HepG2 (cell line): ENCODE data around the gene NUDT13. TPM values are rescaled to one million over a fixed set of nuclear protein-coding genes. Genes with fewer than 3 reads are reported as not detected.

Source experiments
- ATAC-seq: fragments of 200-7000 bp; cut with Tn5 transposase; 3 replicates; pipeline ENCODE4 v1.9.1; 2020; ENCODE audit warnings: mild to moderate bottlenecking, moderate library complexity
- BruUV-seq: library from RNA; stranded (reverse); fragments of 400-500 nt; replicated peaks from 2 replicates; lab custom pipeline; 2021; lab: Mats Ljungman, UMichigan
- CTCF ChIA-PET: fragments of 300-600 bp; formaldehyde crosslinking; extraction: SDS; loops from one replicate; lab custom pipeline; 2021; ENCODE audit warnings: low total read pairs, inconsistent platforms, low intra/inter-chr PET ratio; lab: Yijun Ruan, JAX
- POLR2A ChIA-PET: fragments of 350-600 bp; sonication (Branson Sonifier 250); formaldehyde crosslinking; loops from one replicate; lab custom pipeline; 2020; ENCODE audit warnings: antibody characterized with exemption, inconsistent platforms; lab: Yijun Ruan, JAX
- DNase-seq: peaks from one replicate; pipeline ENCODE4 v3.0.0-alpha.2; 2015; ENCODE audit warnings: low spot score
- FAIRE-seq: peaks from 3 replicates; lab custom pipeline; 2011; peaks lifted over from hg19 to GRCh38; lab: Jason Lieb, UNC
- H2AFZ ChIP-seq: one replicate; pipeline ENCODE4 v1.6.1; 2011; ENCODE audit warnings: low read length, inconsistent platforms
- H3K27ac ChIP-seq: fragments of 300-600 bp; 3 replicates; pipeline ENCODE4 v1.8.0; 2011; ENCODE audit warnings: mixed run types, mild to moderate bottlenecking, mixed read lengths, low read length, inconsistent platforms; ENCODE audit not compliant: insufficient read depth; ENCODE audit errors: extremely low read length
- H3K27me3 ChIP-seq, 2 experiments: fragments of 200-600 bp in 1 of 2; 2 replicates in 1 of 2; 3 replicates in 1 of 2; pipeline versions ENCODE4 v1.6.0 to v1.8.0; 2011; ENCODE audit warnings: low read length in 2 of 2, mild to moderate bottlenecking in 2 of 2, moderate library complexity in 2 of 2, inconsistent platforms in 1 of 2; ENCODE audit not compliant: insufficient read depth in 2 of 2, control insufficient read depth in 1 of 2
- H3K36me3 ChIP-seq, 2 experiments: fragments of 200-600 bp in 1 of 2; replicated peaks in 1 of 2; 2 replicates in 1 of 2; 3 replicates in 1 of 2; pipeline versions ENCODE4 v1.5.1 to v1.8.0; 2011; ENCODE audit warnings: low read length in 2 of 2, inconsistent platforms in 1 of 2; ENCODE audit not compliant: insufficient read depth in 2 of 2, control insufficient read depth in 1 of 2
- H3K4me1 ChIP-seq: 2 replicates; pipeline ENCODE4 v1.5.1; 2012; ENCODE audit warnings: low read length, inconsistent platforms; ENCODE audit not compliant: insufficient read depth
- H3K4me2 ChIP-seq: 2 replicates; pipeline ENCODE4 v1.6.0; 2011; ENCODE audit warnings: low read depth, low read length, inconsistent platforms
- H3K4me3 ChIP-seq, 3 experiments: fragments of 200-600 bp in 1 of 3; sonication (generic), shearing (Covaris generic) in 1 of 3; replicated peaks in 1 of 3; 2 replicates each; pipeline ENCODE4 v1.5.1; 2011 to 2016; ENCODE audit warnings: low read length in 3 of 3, inconsistent platforms in 2 of 3, low read depth in 2 of 3, mild to moderate bottlenecking in 2 of 3, control low read depth in 1 of 3, mixed read lengths in 1 of 3; ENCODE audit not compliant: insufficient read depth in 1 of 3
- H3K79me2 ChIP-seq: one replicate; pipeline ENCODE4 v1.6.1; 2011; ENCODE audit warnings: low read length, inconsistent platforms; ENCODE audit not compliant: insufficient read depth
- H3K9ac ChIP-seq: 2 replicates; pipeline ENCODE4 v1.6.0; 2011; ENCODE audit warnings: mild to moderate bottlenecking, low read depth, low read length, inconsistent platforms; ENCODE audit not compliant: insufficient read depth
- H3K9me3 ChIP-seq: 2 replicates; pipeline ENCODE4 v1.5.1; 2012; ENCODE audit warnings: mild to moderate bottlenecking, low read length
- H4K20me1 ChIP-seq: 2 replicates; pipeline ENCODE4 v1.6.0; 2011; ENCODE audit warnings: inconsistent platforms, mild to moderate bottlenecking, low read length, moderate library complexity; ENCODE audit not compliant: insufficient read depth
- GFI1 ChIP-seq: sonication (generic); formaldehyde crosslinking; IDR thresholded peaks from 2 replicates; pipeline ENCODE4 v1.5.0; 2020; ENCODE audit warnings: missing genetic modification reagents, mild to moderate bottlenecking, borderline replicate concordance
- GZF1 ChIP-seq: sonication (generic); formaldehyde crosslinking; IDR thresholded peaks from 2 replicates; pipeline ENCODE4 v1.5.1; 2020; ENCODE audit warnings: mild to moderate bottlenecking, missing genetic modification reagents
- NFE2 ChIP-seq: sonication (generic); formaldehyde crosslinking; IDR thresholded peaks from 2 replicates; pipeline ENCODE4 v1.4.0; 2020; ENCODE audit warnings: missing genetic modification reagents
- RFX3 ChIP-seq: IDR thresholded peaks from 2 replicates; pipeline ENCODE4 v1.6.1; 2016; ENCODE audit warnings: missing biosample characterization, missing genetic modification reagents
- ZBTB38 ChIP-seq: sonication (generic); formaldehyde crosslinking; IDR thresholded peaks from 2 replicates; pipeline ENCODE4 v1.5.1; 2020; ENCODE audit warnings: mild to moderate bottlenecking, missing genetic modification reagents
- ZNF766 ChIP-seq: sonication (generic); formaldehyde crosslinking; IDR thresholded peaks from 2 replicates; pipeline ENCODE4 v1.5.0; 2020; ENCODE audit warnings: missing genetic modification reagents, borderline replicate concordance
- ZZZ3 ChIP-seq: sonication (generic); formaldehyde crosslinking; IDR thresholded peaks from 2 replicates; pipeline ENCODE4 v1.4.0; 2020; ENCODE audit warnings: missing genetic modification reagents, mild to moderate bottlenecking, borderline replicate concordance
- in situ Hi-C: cut with HindIII; loops from 2 replicates; pipeline ENCODE4 v1.10.0; 2017; ENCODE audit warnings: low pct_unique_long_range_greater_than_20kb; ENCODE audit not compliant: extremely low pct_ligation_motif_present
- intact Hi-C: fragments of 100-400 bp; cut with micrococcal nuclease; formaldehyde crosslinking; loops from one replicate; pipeline ENCODE4 v1.10.0; 2022; ENCODE audit not compliant: unreplicated experiment
- polyA plus RNA-seq, 8 experiments: library from polyadenylated mRNA; depleted of rRNA in 3 of 8; stranded (reverse) in 7 of 8; unstranded in 1 of 8; fragments of >200 nt; fragmentation: Illumina TruSeq in 4 of 8; extraction: Trizol in 4 of 8; gene quantifications; 2 replicates each; pipeline versions ENCODE4 v1.2.1 to v1.2.3, GENCODE V29; 2011 to 2016; ENCODE audit warnings: low read depth in 4 of 8, missing spikeins in 1 of 8, mixed read lengths in 1 of 8; ENCODE audit not compliant: insufficient read depth in 1 of 8
- total RNA-seq, 5 experiments: library from RNA; depleted of rRNA; stranded (reverse); fragments of >200 nt; fragmentation: Illumina TruSeq; extraction: Trizol; gene quantifications; 2 replicates each; pipeline ENCODE4 v1.2.3, GENCODE V29; 2016; ENCODE audit warnings: low read depth in 1 of 5
- TF ChIP-seq, protein P1 (sequence below): sonication (generic); formaldehyde crosslinking; IDR thresholded peaks from one replicate; pipeline ENCODE4 v1.5.1; 2020; ENCODE audit warnings: mild to moderate bottlenecking, missing genetic modification reagents; ENCODE audit errors: not compliant biosample characterization
- TF ChIP-seq, protein P2 (sequence below): sonication (generic); formaldehyde crosslinking; IDR thresholded peaks from 2 replicates; pipeline ENCODE4 v1.4.0; 2020; ENCODE audit warnings: missing genetic modification reagents, borderline replicate concordance

NUDT13 gene
- total and polyA plus RNA-seq, 2 of the 13 experiments (the other 11 are each of a cell fraction or from before 2014, with no cell fraction given), result 4.2 to 6.5 TPM

DNA sequence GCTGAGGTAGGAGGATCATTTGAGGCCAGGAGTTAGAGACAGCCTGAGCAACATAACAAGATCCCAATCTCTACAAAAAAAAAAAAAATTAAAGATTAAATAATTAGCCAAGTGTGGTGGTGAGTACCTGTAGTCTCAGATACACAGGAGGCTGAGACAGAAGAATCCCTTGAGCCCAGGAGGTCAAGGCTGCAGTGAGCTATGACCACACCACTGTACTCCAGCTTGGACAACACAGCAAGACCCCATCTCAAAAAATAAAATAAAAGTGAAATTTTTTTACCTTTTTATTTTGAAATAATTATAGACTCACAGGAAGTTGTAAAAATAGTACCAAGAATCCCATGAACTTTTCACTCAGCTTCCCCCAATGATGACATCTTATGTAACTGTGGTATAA is 62.6 kb downstream of the NUDT13 start:
- POLR2A ChIA-PET, result no interaction called here
- peaks cover 5% of the 10 kb centered on the region for H3K79me2 ChIP-seq
- H3K27ac ChIP-seq, result no peak overlapping the region
- no peaks in the 10 kb centered on the region for H3K36me3 ChIP-seq
- ATAC-seq (no peak), FAIRE-seq (no peak), DNase-seq (no peak)
- H3K4me2 ChIP-seq, result no peak overlapping the region
- H3K9me3 ChIP-seq, result no peaks in the 10 kb centered on the region
- no peaks in the 10 kb centered on the region for H4K20me1 ChIP-seq
- H3K4me1 ChIP-seq, result no peaks in the 10 kb centered on the region
- intact Hi-C loops (no loop called here), in situ Hi-C loops (no loop called here)
- no peak overlapping the region for H2AFZ ChIP-seq
- no peak overlapping the region for H3K9ac ChIP-seq
- H3K4me3 ChIP-seq, result no peak overlapping the region
- H3K27me3 ChIP-seq, result no peaks in the 10 kb centered on the region; a peak in 1 of 5 replicates
- no TSS peak for BruUV-seq
- CTCF ChIA-PET, result no interaction called here
- TF ChIP-seq, protein P1, sequence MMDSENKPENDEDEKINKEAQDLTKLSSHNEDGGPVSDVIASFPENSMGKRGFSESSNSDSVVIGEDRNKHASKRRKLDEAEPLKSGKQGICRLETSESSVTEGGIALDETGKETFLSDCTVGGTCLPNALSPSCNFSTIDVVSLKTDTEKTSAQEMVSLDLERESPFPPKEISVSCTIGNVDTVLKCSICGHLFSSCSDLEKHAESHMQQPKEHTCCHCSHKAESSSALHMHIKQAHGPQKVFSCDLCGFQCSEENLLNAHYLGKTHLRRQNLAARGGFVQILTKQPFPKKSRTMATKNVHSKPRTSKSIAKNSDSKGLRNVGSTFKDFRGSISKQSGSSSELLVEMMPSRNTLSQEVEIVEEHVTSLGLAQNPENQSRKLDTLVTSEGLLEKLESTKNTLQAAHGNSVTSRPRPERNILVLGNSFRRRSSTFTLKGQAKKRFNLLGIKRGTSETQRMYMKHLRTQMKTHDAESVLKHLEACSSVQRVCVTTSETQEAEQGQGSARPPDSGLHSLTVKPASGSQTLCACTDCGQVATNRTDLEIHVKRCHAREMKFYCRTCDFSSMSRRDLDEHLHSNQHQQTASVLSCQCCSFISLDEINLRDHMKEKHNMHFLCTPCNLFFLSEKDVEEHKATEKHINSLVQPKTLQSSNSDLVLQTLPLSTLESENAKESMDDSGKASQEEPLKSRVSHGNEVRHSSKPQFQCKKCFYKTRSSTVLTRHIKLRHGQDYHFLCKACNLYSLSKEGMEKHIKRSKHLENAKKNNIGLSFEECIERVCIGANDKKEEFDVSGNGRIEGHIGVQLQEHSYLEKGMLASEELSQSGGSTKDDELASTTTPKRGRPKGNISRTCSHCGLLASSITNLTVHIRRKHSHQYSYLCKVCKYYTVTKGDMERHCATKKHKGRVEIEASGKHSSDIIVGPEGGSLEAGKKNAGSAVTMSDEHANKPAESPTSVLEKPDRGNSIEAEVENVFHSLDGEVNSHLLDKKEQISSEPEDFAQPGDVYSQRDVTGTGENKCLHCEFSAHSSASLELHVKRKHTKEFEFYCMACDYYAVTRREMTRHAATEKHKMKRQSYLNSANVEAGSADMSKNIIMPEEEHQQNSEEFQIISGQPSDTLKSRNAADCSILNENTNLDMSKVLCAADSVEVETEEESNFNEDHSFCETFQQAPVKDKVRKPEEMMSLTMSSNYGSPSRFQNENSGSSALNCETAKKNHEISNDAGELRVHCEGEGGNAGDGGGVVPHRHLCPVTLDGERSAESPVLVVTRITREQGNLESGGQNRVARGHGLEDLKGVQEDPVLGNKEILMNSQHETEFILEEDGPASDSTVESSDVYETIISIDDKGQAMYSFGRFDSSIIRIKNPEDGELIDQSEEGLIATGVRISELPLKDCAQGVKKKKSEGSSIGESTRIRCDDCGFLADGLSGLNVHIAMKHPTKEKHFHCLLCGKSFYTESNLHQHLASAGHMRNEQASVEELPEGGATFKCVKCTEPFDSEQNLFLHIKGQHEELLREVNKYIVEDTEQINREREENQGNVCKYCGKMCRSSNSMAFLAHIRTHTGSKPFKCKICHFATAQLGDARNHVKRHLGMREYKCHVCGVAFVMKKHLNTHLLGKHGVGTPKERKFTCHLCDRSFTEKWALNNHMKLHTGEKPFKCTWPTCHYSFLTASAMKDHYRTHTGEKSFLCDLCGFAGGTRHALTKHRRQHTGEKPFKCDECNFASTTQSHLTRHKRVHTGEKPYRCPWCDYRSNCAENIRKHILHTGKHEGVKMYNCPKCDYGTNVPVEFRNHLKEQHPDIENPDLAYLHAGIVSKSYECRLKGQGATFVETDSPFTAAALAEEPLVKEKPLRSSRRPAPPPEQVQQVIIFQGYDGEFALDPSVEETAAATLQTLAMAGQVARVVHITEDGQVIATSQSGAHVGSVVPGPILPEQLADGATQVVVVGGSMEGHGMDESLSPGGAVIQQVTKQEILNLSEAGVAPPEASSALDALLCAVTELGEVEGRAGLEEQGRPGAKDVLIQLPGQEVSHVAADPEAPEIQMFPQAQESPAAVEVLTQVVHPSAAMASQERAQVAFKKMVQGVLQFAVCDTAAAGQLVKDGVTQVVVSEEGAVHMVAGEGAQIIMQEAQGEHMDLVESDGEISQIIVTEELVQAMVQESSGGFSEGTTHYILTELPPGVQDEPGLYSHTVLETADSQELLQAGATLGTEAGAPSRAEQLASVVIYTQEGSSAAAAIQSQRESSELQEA (CRISPR knock-in tag), result no peak
- TF ChIP-seq RFX3 (CRISPR knock-in tag) (no peak), GZF1 (CRISPR knock-in tag) (no peak), GFI1 (CRISPR knock-in tag) (no peak), ZZZ3 (CRISPR knock-in tag) (no peak), ZNF766 (CRISPR knock-in tag) (no peak), NFE2 (no peak), ZBTB38 (CRISPR knock-in tag) (no peak)
- TF ChIP-seq, protein P2, sequence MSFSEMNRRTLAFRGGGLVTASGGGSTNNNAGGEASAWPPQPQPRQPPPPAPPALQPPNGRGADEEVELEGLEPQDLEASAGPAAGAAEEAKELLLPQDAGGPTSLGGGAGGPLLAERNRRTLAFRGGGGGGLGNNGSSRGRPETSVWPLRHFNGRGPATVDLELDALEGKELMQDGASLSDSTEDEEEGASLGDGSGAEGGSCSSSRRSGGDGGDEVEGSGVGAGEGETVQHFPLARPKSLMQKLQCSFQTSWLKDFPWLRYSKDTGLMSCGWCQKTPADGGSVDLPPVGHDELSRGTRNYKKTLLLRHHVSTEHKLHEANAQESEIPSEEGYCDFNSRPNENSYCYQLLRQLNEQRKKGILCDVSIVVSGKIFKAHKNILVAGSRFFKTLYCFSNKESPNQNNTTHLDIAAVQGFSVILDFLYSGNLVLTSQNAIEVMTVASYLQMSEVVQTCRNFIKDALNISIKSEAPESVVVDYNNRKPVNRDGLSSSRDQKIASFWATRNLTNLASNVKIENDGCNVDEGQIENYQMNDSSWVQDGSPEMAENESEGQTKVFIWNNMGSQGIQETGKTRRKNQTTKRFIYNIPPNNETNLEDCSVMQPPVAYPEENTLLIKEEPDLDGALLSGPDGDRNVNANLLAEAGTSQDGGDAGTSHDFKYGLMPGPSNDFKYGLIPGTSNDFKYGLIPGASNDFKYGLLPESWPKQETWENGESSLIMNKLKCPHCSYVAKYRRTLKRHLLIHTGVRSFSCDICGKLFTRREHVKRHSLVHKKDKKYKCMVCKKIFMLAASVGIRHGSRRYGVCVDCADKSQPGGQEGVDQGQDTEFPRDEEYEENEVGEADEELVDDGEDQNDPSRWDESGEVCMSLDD (CRISPR knock-in tag), result no peak
